Measurements from ENCODE around the gene RHBDD3. TPM values are rescaled to one million over a fixed set of nuclear protein-coding genes. Genes with fewer than 3 reads are reported as not detected.
A peak's percentile ranks its signal among the peaks of the same experiment; 100 is the strongest.

Gene RHBDD3
- total and polyA plus RNA-seq, 4 donors: 21.0 to 60.7 (median 40.8) TPM

DNA sequence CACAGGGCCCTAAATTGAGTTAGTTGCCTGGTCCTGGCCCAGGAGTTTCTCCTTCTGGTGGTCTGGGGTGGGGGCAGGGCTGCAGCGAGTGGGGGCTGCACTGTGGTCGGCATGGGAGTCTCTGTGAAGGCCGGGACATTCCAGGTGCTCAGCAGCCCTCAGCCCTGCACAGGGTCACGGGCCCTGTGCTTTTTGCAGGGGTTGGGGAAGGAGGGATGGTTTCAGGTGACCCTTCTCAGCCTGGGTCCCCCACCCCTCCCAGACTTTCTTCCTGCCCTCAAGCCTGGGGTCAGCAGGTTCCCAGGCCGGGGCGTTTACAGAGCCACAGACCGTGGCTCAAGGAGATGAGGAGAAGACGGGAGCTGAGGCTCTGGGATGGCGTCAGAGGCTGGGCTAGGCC lies 54.3 kb downstream of the RHBDD3 start:
- H3K9me3 ChIP-seq (ENCODE audit: control insufficient read depth, insufficient read depth, low read length): no peaks in the 10 kb centered on the region
- no peaks in the 10 kb centered on the region for H3K27me3 ChIP-seq (ENCODE audit: control insufficient read depth, insufficient read depth, low read length)
- peaks cover 48% of the 10 kb centered on the region for H3K36me3 ChIP-seq (ENCODE audit: control insufficient read depth, insufficient read depth, low read length)
- peaks cover 28% of the 10 kb centered on the region for H3K4me1 ChIP-seq (ENCODE audit: control insufficient read depth, insufficient read depth, low read length)
- 85% methylated on average over 5 of the region's 9 CpGs for WGBS (ENCODE audit: insufficient coverage)
- no peak overlapping the region for H3K4me3 ChIP-seq (ENCODE audit: low read depth, low read length)
- DNase-seq (ENCODE audit: low read depth in 4 of 6, low spot score in 6 of 6): no peak
- no peak overlapping the region for H3K27ac ChIP-seq (ENCODE audit: low read depth, low read length)

DNA sequence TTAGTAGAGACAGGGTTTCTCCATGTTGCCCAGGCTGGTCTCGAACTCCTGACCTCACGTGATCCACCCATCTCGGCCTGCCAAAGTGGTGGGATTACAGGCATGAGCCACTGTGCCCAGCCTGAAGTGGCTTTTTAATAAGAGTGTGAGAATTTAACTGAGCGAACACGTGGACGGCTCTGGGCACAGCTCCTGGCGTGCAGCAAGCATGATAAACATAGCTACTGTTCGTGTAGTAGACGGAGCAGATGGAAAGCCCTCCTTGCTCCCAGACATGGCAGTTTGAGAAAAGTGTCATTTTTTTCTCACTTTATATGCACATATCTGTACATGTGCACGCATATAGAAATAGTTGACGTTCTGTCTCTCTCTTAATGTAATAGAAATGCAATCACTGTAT lies 55.0 kb downstream of the RHBDD3 start:
- H3K27me3 ChIP-seq (ENCODE audit: control insufficient read depth, insufficient read depth, low read length): no peaks in the 10 kb centered on the region
- H3K4me3 ChIP-seq (ENCODE audit: low read depth, low read length): no peak overlapping the region
- peak in 1 of 6 donors; percentile 90 for DNase-seq (ENCODE audit: low read depth in 4 of 6, low spot score in 6 of 6)
- no peak overlapping the region for H3K27ac ChIP-seq (ENCODE audit: low read depth, low read length)
- WGBS (ENCODE audit: insufficient coverage): 90% methylated on average over 9 of the region's 11 CpGs
- H3K9me3 ChIP-seq (ENCODE audit: control insufficient read depth, insufficient read depth, low read length): no peaks in the 10 kb centered on the region
- peaks cover 42% of the 10 kb centered on the region for H3K36me3 ChIP-seq (ENCODE audit: control insufficient read depth, insufficient read depth, low read length)
- peaks cover 31% of the 10 kb centered on the region for H3K4me1 ChIP-seq (ENCODE audit: control insufficient read depth, insufficient read depth, low read length)

DNA sequence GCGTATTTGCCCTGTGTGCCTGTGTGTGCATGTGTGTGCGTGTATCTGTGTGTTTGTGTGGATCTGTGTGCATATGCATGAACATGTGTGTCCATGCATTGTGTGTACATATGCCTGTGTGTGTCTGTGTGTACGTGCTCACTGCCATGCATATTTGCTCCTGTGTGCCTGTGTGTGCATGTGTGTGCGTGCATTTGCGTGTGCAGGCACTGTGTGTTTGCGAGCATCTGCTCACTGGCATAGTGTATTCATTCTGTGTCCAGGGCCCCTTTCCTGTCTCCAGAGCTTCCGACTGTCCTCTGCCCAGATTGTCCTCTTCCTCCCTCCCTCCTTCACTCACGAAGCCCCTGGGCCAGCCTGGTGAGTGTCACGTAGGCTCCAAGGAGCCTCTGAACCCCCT lies 56.3 kb downstream of the RHBDD3 start:
- Histone ChIP-seq H3K4me1 (ENCODE audit: control insufficient read depth, insufficient read depth, low read length) (peaks cover 32% of the 10 kb centered on the region), H3K27me3 (ENCODE audit: control insufficient read depth, insufficient read depth, low read length) (no peaks in the 10 kb centered on the region), H3K4me3 (ENCODE audit: low read depth, low read length) (no peak overlapping the region), H3K9me3 (ENCODE audit: control insufficient read depth, insufficient read depth, low read length) (no peaks in the 10 kb centered on the region), H3K27ac (ENCODE audit: low read depth, low read length) (no peak overlapping the region), H3K36me3 (ENCODE audit: control insufficient read depth, insufficient read depth, low read length) (peaks cover 30% of the 10 kb centered on the region)
- WGBS (ENCODE audit: insufficient coverage): 91% methylated on average over 9 of the region's 9 CpGs
- peak in 1 of 6 donors; percentile 53 for DNase-seq (ENCODE audit: low read depth in 4 of 6, low spot score in 6 of 6)

DNA sequence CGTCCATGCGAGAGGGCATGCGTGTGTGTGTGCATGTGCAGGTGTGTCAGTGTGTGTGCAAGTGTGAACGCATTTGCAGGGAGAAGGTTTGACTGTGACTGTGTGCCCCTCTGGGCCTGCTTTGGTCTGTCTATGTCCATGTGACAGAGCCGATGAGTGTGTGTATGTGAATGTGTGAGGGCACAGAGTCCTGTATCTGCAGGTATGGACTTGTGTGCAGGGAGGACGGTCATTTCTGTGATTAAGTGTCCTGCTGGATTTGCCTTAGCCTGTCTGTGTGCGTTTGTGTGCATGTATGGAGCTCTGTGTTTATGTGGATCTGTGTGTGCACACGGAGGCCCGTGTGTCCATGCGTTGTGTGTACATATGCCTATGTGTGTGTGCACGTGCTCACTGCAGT lies 56.7 kb downstream of the RHBDD3 start:
- Histone ChIP-seq H3K4me3 (ENCODE audit: low read depth, low read length) (no peak overlapping the region), H3K9me3 (ENCODE audit: control insufficient read depth, insufficient read depth, low read length) (no peaks in the 10 kb centered on the region), H3K4me1 (ENCODE audit: control insufficient read depth, insufficient read depth, low read length) (peaks cover 36% of the 10 kb centered on the region), H3K27me3 (ENCODE audit: control insufficient read depth, insufficient read depth, low read length) (peaks cover 3% of the 10 kb centered on the region), H3K27ac (ENCODE audit: low read depth, low read length) (no peak overlapping the region), H3K36me3 (ENCODE audit: control insufficient read depth, insufficient read depth, low read length) (peaks cover 27% of the 10 kb centered on the region)
- DNase-seq (ENCODE audit: low read depth in 4 of 6, low spot score in 6 of 6): no peak
- 87% methylated on average over 11 of the region's 11 CpGs for WGBS (ENCODE audit: insufficient coverage)

Other genes starting within 250 kb of the RHBDD3 start
- 1 to 10 TPM in 1 of 2 donors, not detected in 1; 1.2 TPM for gene C22orf31, start 206.2 kb downstream of the RHBDD3 start, total RNA-seq
- not detected for gene C22orf31, start 206.2 kb downstream of the RHBDD3 start, polyA plus RNA-seq (ENCODE audit: insufficient read length in 2 of 2)
- 10 to 100 TPM in 1 of 2 donors, 1 to 10 TPM in 1; 5.7 to 12.7 TPM for gene KREMEN1, start 194.9 kb downstream of the RHBDD3 start, total RNA-seq
- 1 to 10 TPM; 7.1 to 9.5 TPM for gene KREMEN1, start 194.9 kb downstream of the RHBDD3 start, polyA plus RNA-seq (ENCODE audit: insufficient read length in 2 of 2)
- 10 to 100 TPM; 10.3 to 10.8 TPM for gene EMID1, start 62.1 kb downstream of the RHBDD3 start, total RNA-seq
- gene EMID1, start 62.1 kb downstream of the RHBDD3 start, polyA plus RNA-seq (ENCODE audit: insufficient read length in 2 of 2): 10 to 100 TPM; 19.0 to 24.4 TPM
- 100 to 1,000 TPM; 114 to 206 TPM for gene EWSR1, start 287 bp upstream of the RHBDD3 start, total RNA-seq
- 100 to 1,000 TPM; 289 to 316 TPM for gene EWSR1, start 287 bp upstream of the RHBDD3 start, polyA plus RNA-seq (ENCODE audit: insufficient read length in 2 of 2)
- 1 to 10 TPM; 5.7 to 6.5 TPM for gene GAS2L1, start 38.7 kb upstream of the RHBDD3 start, total RNA-seq
- 10 to 100 TPM; 23.9 to 28.4 TPM for gene GAS2L1, start 38.7 kb upstream of the RHBDD3 start, polyA plus RNA-seq (ENCODE audit: insufficient read length in 2 of 2)
- 1 to 10 TPM; 2.1 to 2.4 TPM for gene RASL10A, start 47.7 kb upstream of the RHBDD3 start, total RNA-seq
- 1 to 10 TPM; 5.2 to 6.6 TPM for gene RASL10A, start 47.7 kb upstream of the RHBDD3 start, polyA plus RNA-seq (ENCODE audit: insufficient read length in 2 of 2)
- gene AP1B1, start 120.6 kb upstream of the RHBDD3 start, total RNA-seq: 10 to 100 TPM; 52.2 to 55.7 TPM
- gene AP1B1, start 120.6 kb upstream of the RHBDD3 start, polyA plus RNA-seq (ENCODE audit: insufficient read length in 2 of 2): 10 to 100 TPM; 79.2 to 80.0 TPM
- gene RFPL1, start 170.6 kb upstream of the RHBDD3 start, total RNA-seq: not detected
- gene RFPL1, start 170.6 kb upstream of the RHBDD3 start, polyA plus RNA-seq (ENCODE audit: insufficient read length in 2 of 2): 1 to 10 TPM; 1.9 to 6.3 TPM
- 100 to 1,000 TPM in 1 of 2 donors, 10 to 100 TPM in 1; 20.3 to 109 TPM for gene NEFH, start 212.2 kb upstream of the RHBDD3 start, total RNA-seq
- 100 to 1,000 TPM; 173 to 175 TPM for gene NEFH, start 212.2 kb upstream of the RHBDD3 start, polyA plus RNA-seq (ENCODE audit: insufficient read length in 2 of 2)

Measured in spinal cord (tissue), 10 donors.